Measurements from ENCODE around the gene CDK6.

GRCh38 chr7:92783260-92784201 is 52.8 kb downstream of the CDK6 start:
- TF ChIP-seq CTCF (conservative IDR thresholded peaks at IDR 0.05; ENCODE audit: low read depth, low read length) (no peak), EZH2 (IDR thresholded peaks at IDR 0.05; ENCODE audit: low read length, unreplicated experiment) (no peak)
